Lung (tissue), 12 donors: Measurements from ENCODE around the gene SPANXN2. TPM values are rescaled to one million over a fixed set of nuclear protein-coding genes. Genes with fewer than 3 reads are reported as not detected.

Source experiments
- ATAC-seq: fragments of 200-7000 bp; cut with Tn5 transposase; one replicate; pipeline ENCODE4 v1.9.1; 2020; ENCODE audit warnings: moderate number of reproducible peaks; ENCODE audit not compliant: insufficient read depth, low FRiP score
- DNase-seq, 3 donors: peaks; one replicate each; pipeline ENCODE4 v3.0.0-alpha.2; 2013 to 2017
- H3K27ac ChIP-seq, 2 donors: one replicate each; pipeline ENCODE4 v1.5.1; 2013; ENCODE audit warnings: mild to moderate bottlenecking in 2 of 2, moderate library complexity in 2 of 2, control low read depth in 1 of 2, inconsistent platforms in 1 of 2, low read depth in 1 of 2, low read length in 1 of 2
- H3K27me3 ChIP-seq, 3 donors: one replicate each; pipeline ENCODE4 v1.5.1; 2013; ENCODE audit warnings: low read length in 2 of 3; ENCODE audit not compliant: control insufficient read depth in 3 of 3, insufficient read depth in 3 of 3
- H3K36me3 ChIP-seq, 4 donors: one replicate each; pipeline ENCODE4 v1.5.1; 2013; ENCODE audit warnings: low read length in 4 of 4, mild to moderate bottlenecking in 1 of 4, moderate library complexity in 1 of 4; ENCODE audit not compliant: control insufficient read depth in 4 of 4, insufficient read depth in 4 of 4
- H3K4me1 ChIP-seq, 5 donors: one replicate each; pipeline ENCODE4 v1.5.1; 2013; ENCODE audit warnings: low read length in 5 of 5, mild to moderate bottlenecking in 2 of 5, moderate library complexity in 1 of 5; ENCODE audit not compliant: control insufficient read depth in 5 of 5, insufficient read depth in 5 of 5
- H3K4me3 ChIP-seq: one replicate; pipeline ENCODE4 v1.5.1; 2013; ENCODE audit warnings: mild to moderate bottlenecking, control low read depth, moderate library complexity
- H3K9ac ChIP-seq, 2 donors: one replicate each; pipeline ENCODE4 v1.5.1; 2013; ENCODE audit warnings: low read length in 2 of 2, control low read depth in 1 of 2; ENCODE audit not compliant: insufficient read depth in 1 of 2
- H3K9me3 ChIP-seq, 4 donors: one replicate each; pipeline ENCODE4 v1.5.1; 2013; ENCODE audit warnings: low read length in 3 of 4, mild to moderate bottlenecking in 1 of 4, moderate library complexity in 1 of 4; ENCODE audit not compliant: control insufficient read depth in 4 of 4, insufficient read depth in 3 of 4
- CTCF ChIP-seq: IDR thresholded peaks from 2 replicates; pipeline ENCODE4 v1.5.1; 2012; ENCODE audit warnings: mild to moderate bottlenecking; ENCODE audit errors: control extremely low read depth, extremely low read depth
- WGBS, 2 donors: extraction: QIAGEN DNeasy Blood & Tissue Kit; methylation state at CpG; one replicate each; pipeline ENCODE4 v1.1.7; 2013; 5-methylcytosine and 5-hydroxymethylcytosine counted together
- polyA plus RNA-seq, 2 donors: library from polyadenylated mRNA; stranded (reverse); fragments of 200-250 nt; gene quantifications; one replicate each; pipeline ENCODE4 v1.2.1, GENCODE V29; 2013
- total RNA-seq, 2 donors: library from RNA; depleted of rRNA in 1 of 2; stranded (reverse); fragments of >200 nt in 1 of 2; gene quantifications; one replicate each; pipeline ENCODE4 v1.2.1, GENCODE V29; 2014 to 2021
- donor health status: control.
- donor health status: control.
- donor health status: Bipolar disorder and iron deficiency.
- donor health status: healthy.
- donor health status: DM: yes; HTN: yes; CAD: no.

SPANXN2 gene
- total and polyA plus RNA-seq, 4 donors: not detected

- Histone ChIP-seq H3K4me1 (no peaks in the 10 kb centered on the region), H3K36me3 (no peaks in the 10 kb centered on the region), H3K9ac (no peak overlapping the region), H3K9me3 (peaks cover 0 to 3% (median 0%) of the 10 kb centered on the region in 4 donors), H3K27ac (no peak overlapping the region), H3K4me3 (no peak overlapping the region), H3K27me3 (peaks cover 0 to 6% (median 0%) of the 10 kb centered on the region in 3 donors)
- no peak for TF ChIP-seq CTCF
- DNase-seq (peak in 2 of 3 donors; percentile 9 to 33), ATAC-seq (no peak)
- WGBS, 2 donors: 10 to 21% methylated on average over 5 of the region's 5 CpGs
Observed at GRCh38 chrX:143669395-143669794, 51.2 kb downstream of the SPANXN2 start.

GRCh38 chrX:143664302-143664701 lies 56.2 kb downstream of the SPANXN2 start:
- no peak overlapping the region for H3K4me3 ChIP-seq
- H3K36me3 ChIP-seq: no peaks in the 10 kb centered on the region
- H3K27me3 ChIP-seq: peaks cover 0 to 6% (median 0%) of the 10 kb centered on the region in 3 donors
- 31 to 51% methylated on average over 5 of the region's 5 CpGs for WGBS, 2 donors
- H3K27ac ChIP-seq: no peak overlapping the region
- no peak for ATAC-seq
- no peaks in the 10 kb centered on the region for H3K9me3 ChIP-seq
- no peak overlapping the region for H3K9ac ChIP-seq
- no peak for TF ChIP-seq CTCF
- H3K4me1 ChIP-seq: no peaks in the 10 kb centered on the region
- DNase-seq: peak in 2 of 3 donors; percentile 16 to 24

GRCh38 chrX:143663755-143664154 lies 56.8 kb downstream of the SPANXN2 start:
- H3K9me3 ChIP-seq: no peaks in the 10 kb centered on the region
- whole genome bisulfite sequencing, 2 donors: 53 to 69% methylated on average over 5 of the region's 5 CpGs
- ATAC-seq: no peak
- H3K4me3 ChIP-seq: no peak overlapping the region
- H3K36me3 ChIP-seq: no peaks in the 10 kb centered on the region
- DNase-seq: no peak
- H3K27me3 ChIP-seq: peaks cover 0 to 6% (median 0%) of the 10 kb centered on the region in 3 donors
- H3K27ac ChIP-seq: no peak overlapping the region
- no peaks in the 10 kb centered on the region for H3K4me1 ChIP-seq
- no peak overlapping the region for H3K9ac ChIP-seq
- no peak for TF ChIP-seq CTCF

Other genes with a start within 250 kb of the SPANXN2 start
- not detected for gene SPANXN3, start 203.3 kb downstream of the SPANXN2 start, total RNA-seq
- not detected for gene SPANXN3, start 203.3 kb downstream of the SPANXN2 start, polyA plus RNA-seq
- gene SLITRK4, start 84.7 kb downstream of the SPANXN2 start, total RNA-seq: under 1 TPM; 0.52 to 0.71 TPM
- under 1 TPM; 0.12 to 0.14 TPM for gene SLITRK4, start 84.7 kb downstream of the SPANXN2 start, polyA plus RNA-seq
- gene UBE2NL, start 163.3 kb upstream of the SPANXN2 start, total RNA-seq: not detected
- not detected for gene UBE2NL, start 163.3 kb upstream of the SPANXN2 start, polyA plus RNA-seq